Neural crest cell (in vitro differentiated cells): ENCODE data around the gene TMEM200C. TPM values are rescaled to one million over a fixed set of nuclear protein-coding genes. Genes with fewer than 3 reads are reported as not detected.
A peak's percentile ranks its signal among the peaks of the same experiment; 100 is the strongest.
"Not testable (repeated sequence)": the region's sequence is repeated elsewhere in the genome, so short reads cannot be mapped to it uniquely, and the experiment has no call there.

ENCODE experiments used
- DNase-seq: peaks from one replicate; pipeline ENCODE4 v3.0.0; 2021; ENCODE audit warnings: low read depth, mixed read lengths, low spot score
- H3K27ac Mint-ChIP-seq: one replicate; pipeline ENCODE4 v1.8.0; 2021; ENCODE audit warnings: mild to moderate bottlenecking, mixed read lengths; ENCODE audit not compliant: unreplicated experiment
- H3K27me3 Mint-ChIP-seq: 2 replicates; pipeline ENCODE4 v1.8.0; 2021; ENCODE audit warnings: low read depth, mild to moderate bottlenecking, mixed read lengths
- H3K36me3 Mint-ChIP-seq: 2 replicates; pipeline ENCODE4 v1.8.0; 2021; ENCODE audit warnings: low read depth, mild to moderate bottlenecking, mixed read lengths
- H3K4me1 Mint-ChIP-seq: 2 replicates; pipeline ENCODE4 v1.8.0; 2021; ENCODE audit warnings: mixed read lengths
- H3K4me3 Mint-ChIP-seq: one replicate; pipeline ENCODE4 v1.8.0; 2021; ENCODE audit warnings: mild to moderate bottlenecking, mixed read lengths
- H3K9me3 Mint-ChIP-seq: 2 replicates; pipeline ENCODE4 v1.8.0; 2021; ENCODE audit warnings: mixed read lengths
- CTCF ChIP-seq: fragments of 200-600 bp; sonication (generic); conservative IDR thresholded peaks from 2 replicates; pipeline ENCODE4 v1.5.0; 2021; ENCODE audit warnings: antibody characterized with exemption, mild to moderate bottlenecking
- total RNA-seq: library from RNA; stranded (reverse); gene quantifications from 2 replicates; pipeline ENCODE4 v1.2.1, GENCODE V29; 2021

TMEM200C gene
- total RNA-seq, 1 donor from 2014 or later, result 26.1 TPM

GRCh38 chr18:5868218-5868854, 27.0 kb downstream of the TMEM200C start:
- no peaks in the 10 kb centered on the region for H3K4me1 Mint-ChIP-seq
- H3K9me3 Mint-ChIP-seq, result peaks cover under 1% of the 10 kb centered on the region
- peak; percentile 91 for TF ChIP-seq CTCF
- H3K36me3 Mint-ChIP-seq, result peaks cover under 1% of the 10 kb centered on the region
- no peak overlapping the region for H3K27ac Mint-ChIP-seq
- peak; percentile 80 for DNase-seq
- H3K27me3 Mint-ChIP-seq, result peaks cover 27% of the 10 kb centered on the region
- no peak overlapping the region for H3K4me3 Mint-ChIP-seq

- H3K9me3 Mint-ChIP-seq, result peaks cover 6% of the 10 kb centered on the region
- no peak for DNase-seq
- TF ChIP-seq CTCF, result no peak
- peaks cover 17% of the 10 kb centered on the region for H3K27me3 Mint-ChIP-seq
- H3K4me1 Mint-ChIP-seq, result no peaks in the 10 kb centered on the region
- no peak overlapping the region for H3K27ac Mint-ChIP-seq
- H3K36me3 Mint-ChIP-seq, result peaks cover 7% of the 10 kb centered on the region
- no peak overlapping the region for H3K4me3 Mint-ChIP-seq
Measured at GRCh38 chr18:5865521-5865920, 29.8 kb downstream of the TMEM200C start.

GRCh38 chr18:5862127-5862526, 33.2 kb downstream of the TMEM200C start:
- not testable (repeated sequence) for H3K4me1 Mint-ChIP-seq, H3K27ac Mint-ChIP-seq, H3K36me3 Mint-ChIP-seq, H3K4me3 Mint-ChIP-seq, DNase-seq
- Mint-ChIP-seq H3K27me3 (peaks cover 11% of the 10 kb centered on the region), H3K9me3 (peaks cover 13% of the 10 kb centered on the region)

GRCh38 chr18:5857180-5857579, 38.1 kb downstream of the TMEM200C start:
- DNase-seq, result no peak

GRCh38 chr18:5853253-5853652, 42.1 kb downstream of the TMEM200C start:
- DNase-seq, result no peak
- Mint-ChIP-seq H3K36me3 (no peaks in the 10 kb centered on the region), H3K4me3 (no peak overlapping the region), H3K27me3 (peaks cover 3% of the 10 kb centered on the region), H3K27ac (no peak overlapping the region), H3K9me3 (no peaks in the 10 kb centered on the region), H3K4me1 (no peaks in the 10 kb centered on the region)
- no peak for TF ChIP-seq CTCF

More at GRCh38 chr18:5857180-5857579, 38.1 kb downstream of the TMEM200C start:
- no peak for TF ChIP-seq CTCF
- Mint-ChIP-seq H3K9me3 (peaks cover 9% of the 10 kb centered on the region), H3K27me3 (peaks cover 5% of the 10 kb centered on the region), H3K4me3 (no peak overlapping the region), H3K4me1 (no peaks in the 10 kb centered on the region), H3K36me3 (peaks cover 4% of the 10 kb centered on the region), H3K27ac (no peak overlapping the region)

- H3K4me1 Mint-ChIP-seq, result no peaks in the 10 kb centered on the region
- TF ChIP-seq CTCF, result peak; percentile 44
- H3K27ac Mint-ChIP-seq, result no peak overlapping the region
- H3K27me3 Mint-ChIP-seq, result peaks cover 5% of the 10 kb centered on the region
- no peak overlapping the region for H3K4me3 Mint-ChIP-seq
- no peak for DNase-seq
- no peaks in the 10 kb centered on the region for H3K36me3 Mint-ChIP-seq
- H3K9me3 Mint-ChIP-seq, result peaks cover 2% of the 10 kb centered on the region
Measured at GRCh38 chr18:5851998-5852397, 43.3 kb downstream of the TMEM200C start.
